GM08714 (cell line): ENCODE data around the gene PCDHGA11.
"Not testable (repeated sequence)": the region's sequence is repeated elsewhere in the genome, so short reads cannot be mapped to it uniquely, and the experiment has no call there.

Source experiments
- H3K4me3 ChIP-seq: fragments of 200-500 bp; sonication (Bioruptor generic); 2 replicates; pipeline ENCODE4 v1.5.1; 2014; ENCODE audit warnings: mild to moderate bottlenecking, low read length, inconsistent platforms
- ZNF274 ChIP-seq: IDR thresholded peaks from 2 replicates; pipeline ENCODE4 v1.6.1; 2012; ENCODE audit warnings: mild to moderate bottlenecking, low read depth, low read length

PCDHGA11 gene

DNA sequence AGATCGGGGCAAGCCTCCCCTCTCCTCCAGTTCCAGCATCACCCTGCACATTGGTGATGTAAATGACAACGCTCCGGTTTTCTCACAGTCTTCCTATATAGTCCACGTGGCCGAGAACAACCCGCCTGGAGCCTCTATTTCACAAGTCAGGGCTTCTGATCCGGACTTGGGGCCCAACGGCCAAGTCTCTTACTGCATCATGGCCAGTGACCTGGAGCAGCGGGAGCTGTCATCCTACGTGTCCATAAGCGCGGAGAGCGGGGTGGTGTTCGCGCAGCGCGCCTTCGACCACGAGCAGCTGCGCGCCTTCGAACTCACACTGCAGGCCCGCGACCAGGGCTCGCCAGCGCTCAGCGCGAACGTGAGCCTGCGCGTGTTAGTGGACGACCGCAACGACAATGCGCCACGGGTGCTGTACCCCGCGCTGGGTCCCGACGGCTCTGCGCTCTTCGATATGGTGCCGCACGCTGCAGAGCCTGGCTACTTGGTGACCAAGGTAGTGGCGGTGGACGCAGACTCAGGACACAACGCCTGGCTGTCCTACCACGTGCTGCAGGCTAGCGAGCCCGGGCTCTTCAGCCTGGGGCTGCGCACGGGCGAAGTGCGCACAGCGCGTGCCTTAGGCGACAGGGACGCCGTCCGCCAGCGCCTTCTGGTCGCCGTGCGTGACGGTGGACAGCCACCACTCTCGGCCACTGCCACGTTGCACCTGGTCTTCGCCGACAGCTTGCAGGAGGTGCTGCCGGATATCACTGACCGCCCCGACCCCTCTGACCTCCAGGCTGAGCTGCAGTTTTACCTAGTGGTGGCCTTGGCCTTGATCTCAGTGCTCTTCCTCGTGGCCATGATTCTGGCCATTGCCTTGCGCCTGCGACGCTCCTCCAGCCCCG is 31.5 kb upstream of the PCDHGA11 start:
- no peak for TF ChIP-seq ZNF274
- H3K4me3 ChIP-seq: no peak overlapping the region

- TF ChIP-seq ZNF274: no peak
- H3K4me3 ChIP-seq: no peak within 1 kb of the TSS; the same call in 1 of the 2 replicates
Measured at GRCh38 chr5:141392429-141393198, 28.2 kb upstream of the PCDHGA11 start, which contains the start of gene PCDHGA8. Gene PCDHGA8, plus strand, starts transcription at chr5:141392633. Its CDS starts 181 bp downstream, at chr5:141392814.

DNA sequence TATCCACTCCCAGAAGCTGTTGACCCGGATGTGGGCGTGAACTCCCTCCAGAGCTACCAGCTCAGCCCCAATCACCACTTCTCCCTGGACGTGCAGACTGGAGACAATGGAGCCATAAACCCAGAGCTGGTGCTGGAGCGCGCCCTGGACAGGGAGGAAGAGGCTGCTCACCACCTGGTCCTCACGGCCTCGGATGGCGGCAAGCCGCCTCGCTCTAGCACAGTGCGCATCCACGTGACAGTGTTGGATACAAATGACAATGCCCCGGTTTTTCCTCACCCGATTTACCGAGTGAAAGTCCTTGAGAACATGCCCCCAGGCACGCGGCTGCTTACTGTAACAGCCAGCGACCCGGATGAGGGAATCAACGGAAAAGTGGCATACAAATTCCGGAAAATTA is 27.6 kb upstream of the PCDHGA11 start:
- no peak overlapping the region for H3K4me3 ChIP-seq
- TF ChIP-seq ZNF274: no peak

- H3K4me3 ChIP-seq: not testable (repeated sequence)
Measured at GRCh38 chr5:141394401-141395187, 26.3 kb upstream of the PCDHGA11 start.

GRCh38 chr5:141397756-141398551 is 22.9 kb upstream of the PCDHGA11 start, which contains the start of gene PCDHGB5:
Gene PCDHGB5, plus strand, starts transcription at chr5:141397947. Its CDS starts 181 bp downstream, at chr5:141398128.
- H3K4me3 ChIP-seq: peak within 1 kb of the TSS; percentile 19; the same call in 1 of the 2 replicates

- TF ChIP-seq ZNF274: no peak
- H3K4me3 ChIP-seq: no peak overlapping the region
Measured at GRCh38 chr5:141398608-141399007, 22.2 kb upstream of the PCDHGA11 start.

GRCh38 chr5:141399555-141400258 is 21.1 kb upstream of the PCDHGA11 start:
- TF ChIP-seq ZNF274: no peak
- no peak overlapping the region for H3K4me3 ChIP-seq

- H3K4me3 ChIP-seq: no peak within 1 kb of the TSS; the same call in 1 of the 2 replicates
- TF ChIP-seq ZNF274: no peak
Measured at GRCh38 chr5:141402553-141403243, 18.2 kb upstream of the PCDHGA11 start, which contains the start of gene PCDHGA9. Gene PCDHGA9, plus strand, starts transcription at chr5:141402778. Its CDS starts 175 bp downstream, at chr5:141402953.

DNA sequence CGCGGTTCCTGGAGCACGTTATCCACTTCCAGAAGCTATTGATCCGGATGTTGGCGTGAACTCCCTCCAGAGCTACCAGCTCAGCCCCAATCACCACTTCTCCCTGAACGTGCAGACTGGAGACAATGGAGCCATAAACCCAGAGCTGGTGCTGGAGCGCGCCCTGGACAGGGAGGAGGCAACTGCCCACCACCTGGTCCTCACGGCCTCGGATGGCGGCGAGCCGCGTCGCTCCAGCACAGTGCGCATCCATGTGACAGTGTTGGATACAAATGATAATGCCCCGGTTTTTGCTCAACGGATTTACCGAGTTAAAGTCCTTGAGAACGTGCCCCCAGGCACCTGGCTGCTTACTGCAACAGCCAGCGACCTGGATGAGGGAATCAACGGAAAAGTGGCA is 17.5 kb upstream of the PCDHGA11 start:
- TF ChIP-seq ZNF274: no peak
- no peak overlapping the region for H3K4me3 ChIP-seq

DNA sequence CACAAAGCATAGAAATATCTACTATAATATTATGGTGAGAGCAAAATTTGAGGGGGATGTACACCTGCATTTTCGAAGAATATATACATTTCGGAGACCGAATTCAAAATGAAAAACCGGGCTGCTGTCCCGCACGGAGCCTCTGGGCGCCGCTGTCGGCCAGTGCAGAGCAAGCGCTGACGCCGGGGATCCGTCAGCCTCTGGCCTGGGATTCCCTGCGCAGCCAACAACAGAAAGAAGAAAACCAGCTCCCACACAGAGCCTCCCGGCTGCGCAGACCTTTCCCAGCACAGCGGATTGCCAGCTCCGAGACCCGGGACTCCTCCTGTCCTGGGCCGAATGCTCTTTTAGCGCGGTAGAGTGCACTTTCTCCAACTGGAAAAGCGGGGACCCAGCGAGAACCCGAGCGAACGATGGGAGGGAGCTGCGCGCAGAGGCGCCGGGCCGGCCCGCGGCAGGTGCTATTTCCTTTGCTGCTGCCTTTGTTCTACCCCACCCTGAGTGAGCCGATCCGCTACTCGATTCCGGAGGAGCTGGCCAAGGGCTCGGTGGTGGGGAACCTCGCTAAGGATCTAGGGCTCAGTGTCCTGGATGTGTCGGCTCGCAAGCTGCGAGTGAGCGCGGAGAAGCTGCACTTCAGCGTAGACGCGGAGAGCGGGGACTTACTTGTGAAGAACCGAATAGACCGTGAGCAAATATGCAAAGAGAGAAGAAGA is 12.9 kb upstream of the PCDHGA11 start, which contains the start of gene PCDHGB6:
Gene PCDHGB6 (plus strand): TSS at position 232 of the 716 bp plus-strand sequence. CDS start 182 bp downstream, at position 414.
- H3K4me3 ChIP-seq: peak within 1 kb of the TSS; percentile 33; the same call in 1 of the 2 replicates

DNA sequence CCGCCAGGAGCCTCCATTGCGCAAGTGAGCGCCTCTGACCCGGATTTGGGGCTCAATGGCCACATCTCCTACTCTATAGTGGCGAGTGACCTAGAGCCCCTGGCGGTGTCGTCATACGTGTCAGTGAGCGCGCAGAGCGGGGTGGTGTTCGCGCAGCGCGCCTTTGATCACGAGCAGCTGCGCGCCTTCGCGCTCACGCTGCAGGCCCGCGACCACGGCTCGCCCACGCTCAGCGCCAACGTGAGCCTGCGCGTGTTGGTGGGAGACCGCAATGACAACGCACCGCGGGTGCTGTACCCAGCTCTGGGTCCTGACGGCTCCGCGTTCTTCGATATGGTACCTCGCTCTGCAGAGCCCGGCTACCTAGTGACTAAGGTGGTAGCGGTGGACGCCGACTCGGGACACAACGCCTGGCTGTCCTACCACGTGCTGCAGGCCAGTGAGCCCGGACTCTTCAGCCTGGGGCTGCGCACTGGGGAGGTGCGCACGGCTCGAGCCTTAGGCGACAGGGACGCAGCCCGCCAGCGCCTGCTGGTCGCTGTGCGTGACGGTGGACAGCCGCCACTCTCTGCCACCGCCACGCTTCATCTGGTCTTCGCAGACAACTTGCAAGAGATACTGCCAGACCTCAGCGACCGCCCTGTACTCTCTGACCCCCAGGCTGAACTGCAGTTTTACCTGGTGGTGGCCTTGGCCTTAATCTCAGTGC is 11.1 kb upstream of the PCDHGA11 start:
- TF ChIP-seq ZNF274: no peak
- no peak overlapping the region for H3K4me3 ChIP-seq
